ENCODE results near the gene GNG2.

- no peak for TF ChIP-seq EZH2phosphoT487 (IDR thresholded peaks at IDR 0.05; ENCODE audit: borderline replicate concordance, low read depth, low read length)
- TF ChIP-seq, protein P1, sequence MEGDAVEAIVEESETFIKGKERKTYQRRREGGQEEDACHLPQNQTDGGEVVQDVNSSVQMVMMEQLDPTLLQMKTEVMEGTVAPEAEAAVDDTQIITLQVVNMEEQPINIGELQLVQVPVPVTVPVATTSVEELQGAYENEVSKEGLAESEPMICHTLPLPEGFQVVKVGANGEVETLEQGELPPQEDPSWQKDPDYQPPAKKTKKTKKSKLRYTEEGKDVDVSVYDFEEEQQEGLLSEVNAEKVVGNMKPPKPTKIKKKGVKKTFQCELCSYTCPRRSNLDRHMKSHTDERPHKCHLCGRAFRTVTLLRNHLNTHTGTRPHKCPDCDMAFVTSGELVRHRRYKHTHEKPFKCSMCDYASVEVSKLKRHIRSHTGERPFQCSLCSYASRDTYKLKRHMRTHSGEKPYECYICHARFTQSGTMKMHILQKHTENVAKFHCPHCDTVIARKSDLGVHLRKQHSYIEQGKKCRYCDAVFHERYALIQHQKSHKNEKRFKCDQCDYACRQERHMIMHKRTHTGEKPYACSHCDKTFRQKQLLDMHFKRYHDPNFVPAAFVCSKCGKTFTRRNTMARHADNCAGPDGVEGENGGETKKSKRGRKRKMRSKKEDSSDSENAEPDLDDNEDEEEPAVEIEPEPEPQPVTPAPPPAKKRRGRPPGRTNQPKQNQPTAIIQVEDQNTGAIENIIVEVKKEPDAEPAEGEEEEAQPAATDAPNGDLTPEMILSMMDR (conservative IDR thresholded peaks at IDR 0.05; ENCODE audit: low read length), result no peak
These were observed 37.5 kb downstream of the GNG2 start for GRCh38 chr14:51897791-51898355.

Measured in OCI-LY7 (cell line).